BE2C (cell line): ENCODE measurements around the gene ATP8A2.

ENCODE experiments used
- DNase-seq: peaks from one replicate; pipeline ENCODE4 v3.0.0-alpha.2; 2020
- H3K27me3 ChIP-seq: fragments of 250-450 bp; sonication (Bioruptor Pico); 2 replicates; pipeline ENCODE4 v1.5.1; 2020; ENCODE audit warnings: mild to moderate bottlenecking
- H3K36me3 ChIP-seq: fragments of 250-450 bp; sonication (Bioruptor Pico); 2 replicates; pipeline ENCODE4 v1.5.1; 2020; ENCODE audit warnings: mild to moderate bottlenecking
- H3K4me1 ChIP-seq: fragments of 250-450 bp; sonication (Bioruptor Pico); 2 replicates; pipeline ENCODE4 v1.5.1; 2020
- H3K4me3 ChIP-seq: 2 replicates; pipeline ENCODE4 v1.5.1; 2011; ENCODE audit warnings: low read depth, low read length
- H3K9me3 ChIP-seq: fragments of 250-450 bp; sonication (Bioruptor Pico); 2 replicates; pipeline ENCODE4 v1.5.1; 2020
- CTCF ChIP-seq: IDR thresholded peaks from 2 replicates; pipeline ENCODE4 v1.5.1; 2012; ENCODE audit warnings: mild to moderate bottlenecking, low read depth, low read length

Gene ATP8A2

DNA sequence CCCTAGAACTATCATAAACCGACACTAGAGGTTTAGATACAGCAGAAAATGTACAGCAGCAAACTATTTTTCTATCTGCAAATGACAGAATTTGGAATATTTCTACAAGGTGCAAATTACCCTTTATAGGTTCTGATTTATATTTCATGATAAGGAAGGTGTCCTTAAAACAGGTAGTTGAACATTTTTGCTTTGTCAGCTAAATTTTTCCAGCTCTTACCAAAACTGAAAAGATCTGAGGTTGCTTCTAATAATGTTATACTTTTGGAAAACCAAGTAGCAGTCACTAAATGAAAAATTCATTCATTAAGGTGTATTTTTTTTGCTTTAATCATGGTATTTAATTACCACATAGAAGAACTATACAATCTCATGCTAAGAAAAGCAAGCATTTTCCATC is 671.0 kb downstream of the ATP8A2 start:
- Histone ChIP-seq H3K4me1 (no peaks in the 10 kb centered on the region), H3K27me3 (peaks cover 40% of the 10 kb centered on the region), H3K4me3 (no peak overlapping the region), H3K36me3 (no peaks in the 10 kb centered on the region), H3K9me3 (no peaks in the 10 kb centered on the region)
- DNase-seq: no peak
- no peak for TF ChIP-seq CTCF

GRCh38 chr13:26045142-26045541 is 673.4 kb downstream of the ATP8A2 start:
- no peak for TF ChIP-seq CTCF
- H3K4me3 ChIP-seq: no peak overlapping the region
- no peaks in the 10 kb centered on the region for H3K36me3 ChIP-seq
- DNase-seq: no peak
- H3K27me3 ChIP-seq: peaks cover 64% of the 10 kb centered on the region
- H3K4me1 ChIP-seq: no peaks in the 10 kb centered on the region
- no peaks in the 10 kb centered on the region for H3K9me3 ChIP-seq

- Histone ChIP-seq H3K9me3 (no peaks in the 10 kb centered on the region; the same call in 1 of the 2 replicates), H3K4me1 (no peaks in the 10 kb centered on the region), H3K36me3 (no peaks in the 10 kb centered on the region), H3K27me3 (peaks cover 77% of the 10 kb centered on the region), H3K4me3 (no peak overlapping the region)
- DNase-seq: no peak
- no peak for TF ChIP-seq CTCF
Observed at GRCh38 chr13:26046639-26047038, 674.9 kb downstream of the ATP8A2 start.

GRCh38 chr13:26047040-26047439 is 675.3 kb downstream of the ATP8A2 start:
- H3K27me3 ChIP-seq: peaks cover 77% of the 10 kb centered on the region
- DNase-seq: no peak
- no peaks in the 10 kb centered on the region; the same call in 1 of the 2 replicates for H3K9me3 ChIP-seq
- no peak for TF ChIP-seq CTCF
- H3K36me3 ChIP-seq: no peaks in the 10 kb centered on the region
- H3K4me3 ChIP-seq: no peak overlapping the region
- H3K4me1 ChIP-seq: no peaks in the 10 kb centered on the region

GRCh38 chr13:26048741-26049140 is 677.0 kb downstream of the ATP8A2 start:
- peaks cover 74% of the 10 kb centered on the region for H3K27me3 ChIP-seq
- H3K9me3 ChIP-seq: no peaks in the 10 kb centered on the region; the same call in 1 of the 2 replicates
- TF ChIP-seq CTCF: no peak
- H3K4me3 ChIP-seq: no peak overlapping the region
- H3K4me1 ChIP-seq: no peaks in the 10 kb centered on the region
- DNase-seq: no peak
- no peaks in the 10 kb centered on the region for H3K36me3 ChIP-seq

GRCh38 chr13:26050568-26051230 is 678.9 kb downstream of the ATP8A2 start:
- no peak overlapping the region for H3K4me3 ChIP-seq

More at GRCh38 chr13:26050568-26051230, 678.9 kb downstream of the ATP8A2 start:
- no peak for TF ChIP-seq CTCF
- no peaks in the 10 kb centered on the region for H3K36me3 ChIP-seq
- peak; percentile 18 for DNase-seq
- peaks cover 72% of the 10 kb centered on the region for H3K27me3 ChIP-seq
- no peaks in the 10 kb centered on the region; the same call in 1 of the 2 replicates for H3K9me3 ChIP-seq
- H3K4me1 ChIP-seq: no peaks in the 10 kb centered on the region
